ENCODE measurements around the gene BBC3.
A peak's percentile ranks its signal among the peaks of the same experiment; 100 is the strongest.

The BBC3 gene

GRCh38 chr19:47209319-47210179 is 21.4 kb downstream of the BBC3 start:
- no peak for DNase-seq (ENCODE audit: low read depth)
- H3K4me3 ChIP-seq (ENCODE audit: low read depth, low read length), result no peak overlapping the region

- H3K4me3 ChIP-seq (ENCODE audit: low read depth, low read length), result no peak overlapping the region
- DNase-seq (ENCODE audit: low read depth), result no peak
These were observed 27.7 kb downstream of the BBC3 start for GRCh38 chr19:47203254-47203653.

- DNase-seq (ENCODE audit: low read depth), result no peak
- H3K4me3 ChIP-seq (ENCODE audit: low read depth, low read length), result no peak overlapping the region
These were observed 30.5 kb downstream of the BBC3 start for GRCh38 chr19:47200530-47200929.

- DNase-seq (ENCODE audit: low read depth), result no peak
- no peak overlapping the region for H3K4me3 ChIP-seq (ENCODE audit: low read depth, low read length)
These were observed 33.9 kb downstream of the BBC3 start for GRCh38 chr19:47197141-47197540.

- no peak for DNase-seq (ENCODE audit: low read depth)
- no peak overlapping the region for H3K4me3 ChIP-seq (ENCODE audit: low read depth, low read length)
These were observed 35.6 kb downstream of the BBC3 start for GRCh38 chr19:47195434-47195833.

- peak; percentile 33 for DNase-seq (ENCODE audit: low read depth)
- H3K4me3 ChIP-seq (ENCODE audit: low read depth, low read length), result no peak overlapping the region
These were observed 40.8 kb downstream of the BBC3 start for GRCh38 chr19:47190167-47190727.

GRCh38 chr19:47188507-47189033 is 42.4 kb downstream of the BBC3 start:
- DNase-seq (ENCODE audit: low read depth), result no peak
- no peak overlapping the region for H3K4me3 ChIP-seq (ENCODE audit: low read depth, low read length)

GRCh38 chr19:47187797-47188196 is 43.2 kb downstream of the BBC3 start:
- DNase-seq (ENCODE audit: low read depth), result no peak

GRCh38 chr19:47187335-47187655 is 43.7 kb downstream of the BBC3 start:
- no peak overlapping the region for H3K4me3 ChIP-seq (ENCODE audit: low read depth, low read length)

More at GRCh38 chr19:47187797-47188196, 43.2 kb downstream of the BBC3 start:
- H3K4me3 ChIP-seq (ENCODE audit: low read depth, low read length), result no peak overlapping the region

GRCh38 chr19:47186446-47187334 is 44.3 kb downstream of the BBC3 start:
- H3K4me3 ChIP-seq (ENCODE audit: low read depth, low read length), result no peak overlapping the region
- no peak for DNase-seq (ENCODE audit: low read depth)

More at GRCh38 chr19:47187335-47187655, 43.7 kb downstream of the BBC3 start:
- no peak for DNase-seq (ENCODE audit: low read depth)

- DNase-seq (ENCODE audit: low read depth), result no peak
- no peak overlapping the region for H3K4me3 ChIP-seq (ENCODE audit: low read depth, low read length)
These were observed 47.4 kb downstream of the BBC3 start for GRCh38 chr19:47183601-47184000.

GRCh38 chr19:47179653-47180310 is 51.2 kb downstream of the BBC3 start:
- no peak for DNase-seq (ENCODE audit: low read depth)
- no peak overlapping the region for H3K4me3 ChIP-seq (ENCODE audit: low read depth, low read length)

- no peak overlapping the region for H3K4me3 ChIP-seq (ENCODE audit: low read depth, low read length)
- peak; percentile 74 for DNase-seq (ENCODE audit: low read depth)
These were observed 54.3 kb downstream of the BBC3 start for GRCh38 chr19:47176627-47177090.

GRCh38 chr19:47176071-47176626 is 54.9 kb downstream of the BBC3 start:
- no peak for DNase-seq (ENCODE audit: low read depth)
- no peak overlapping the region for H3K4me3 ChIP-seq (ENCODE audit: low read depth, low read length)

GRCh38 chr19:47172666-47173455 is 58.1 kb downstream of the BBC3 start:
- no peak overlapping the region for H3K4me3 ChIP-seq (ENCODE audit: low read depth, low read length)
- no peak for DNase-seq (ENCODE audit: low read depth)
